Neural cell (in vitro differentiated cells): Measurements from ENCODE around the gene PCDH9. TPM values are rescaled to one million over a fixed set of nuclear protein-coding genes. Genes with fewer than 3 reads are reported as not detected.

Source experiments
- H2AFZ ChIP-seq: fragments of 200-600, 300-800 bp; sonication (generic), shearing (Covaris generic); 2 replicates; pipeline ENCODE4 v1.6.0; 2014; ENCODE audit warnings: low read depth, mild to moderate bottlenecking, antibody characterized with exemption, low read length, moderate library complexity
- H3F3A ChIP-seq: fragments of 200-600 bp; shearing (Covaris generic); 2 replicates; pipeline ENCODE4 v1.6.1; 2016; ENCODE audit warnings: mild to moderate bottlenecking, moderate library complexity, mixed read lengths, antibody characterized with exemption, low read length; ENCODE audit not compliant: insufficient read depth, poor library complexity, severe bottlenecking
- H3K27ac ChIP-seq: fragments of 200-600, 300-800 bp; sonication (generic), shearing (Covaris generic); 2 replicates; pipeline ENCODE4 v1.5.1; 2014; ENCODE audit warnings: mild to moderate bottlenecking, low read length, moderate library complexity
- H3K27me3 ChIP-seq: fragments of 300-800, 200-600 bp; sonication (generic), shearing (Covaris generic); 2 replicates; pipeline ENCODE4 v1.6.0; 2014; ENCODE audit warnings: mild to moderate bottlenecking, low read depth, low read length, moderate library complexity; ENCODE audit not compliant: insufficient read depth
- H3K36me3 ChIP-seq: fragments of 300-800, 200-600 bp; sonication (generic), shearing (Covaris generic); 2 replicates; pipeline ENCODE4 v1.5.1; 2014; ENCODE audit warnings: mild to moderate bottlenecking, antibody characterized with exemption, low read length, moderate library complexity; ENCODE audit not compliant: insufficient read depth
- H3K4me2 ChIP-seq: fragments of 300-800, 200-600 bp; sonication (generic), shearing (Covaris generic); 2 replicates; pipeline ENCODE4 v1.6.0; 2014; ENCODE audit warnings: mild to moderate bottlenecking, low read length
- H3K4me3 ChIP-seq: fragments of 300-800, 200-600 bp; sonication (generic), shearing (Covaris generic); 2 replicates; pipeline ENCODE4 v1.5.1; 2014; ENCODE audit warnings: mild to moderate bottlenecking, low read length, moderate library complexity
- H3K79me2 ChIP-seq: fragments of 200-600 bp; shearing (Covaris generic); replicated peaks from 2 replicates; pipeline ENCODE4 v1.6.0; 2014; ENCODE audit warnings: mild to moderate bottlenecking, low read length, moderate library complexity; ENCODE audit not compliant: insufficient read depth
- H3K9ac ChIP-seq: fragments of 300-800, 200-600 bp; sonication (generic), shearing (Covaris generic); 2 replicates; pipeline ENCODE4 v1.6.1; 2016; ENCODE audit warnings: mild to moderate bottlenecking, low read length, mixed read lengths
- H3K9me2 ChIP-seq: fragments of 200-600 bp; shearing (Covaris generic); 2 replicates; pipeline ENCODE4 v1.6.1; 2016; ENCODE audit warnings: mild to moderate bottlenecking, low read length, mixed read lengths; ENCODE audit not compliant: insufficient read depth
- H3K9me3 ChIP-seq: fragments of 200-600, 300-800 bp; sonication (generic), shearing (Covaris generic); 2 replicates; pipeline ENCODE4 v1.6.1; 2016; ENCODE audit warnings: mild to moderate bottlenecking, mixed run types, low read length, moderate library complexity, mixed read lengths
- H4K20me1 ChIP-seq: fragments of 200-600 bp; shearing (Covaris generic); 2 replicates; pipeline ENCODE4 v1.6.1; 2016; ENCODE audit warnings: mild to moderate bottlenecking, mixed run types; ENCODE audit not compliant: insufficient read depth
- CTCF ChIP-seq: fragments of 450-650 bp; IDR thresholded peaks from 2 replicates; pipeline ENCODE4 v1.5.1; 2014; ENCODE audit warnings: antibody characterized with exemption, mild to moderate bottlenecking, moderate library complexity; ENCODE audit not compliant: poor library complexity, severe bottlenecking
- EP300 ChIP-seq: fragments of 450-650 bp; conservative IDR thresholded peaks from 2 replicates; pipeline ENCODE4 v1.6.1; 2014; ENCODE audit warnings: antibody characterized with exemption, mild to moderate bottlenecking, moderate library complexity; ENCODE audit not compliant: poor library complexity, severe bottlenecking
- EZH2 ChIP-seq: fragments of 200-600, 300-800 bp; shearing (Covaris generic), sonication (generic); IDR thresholded peaks from 2 replicates; pipeline ENCODE4 v1.6.1; 2014; ENCODE audit warnings: antibody characterized with exemption, low read length, borderline replicate concordance, mild to moderate bottlenecking; ENCODE audit not compliant: insufficient read depth, poor library complexity, severe bottlenecking
- MXI1 ChIP-seq: fragments of 450-650 bp; conservative IDR thresholded peaks from 2 replicates; pipeline ENCODE4 v1.6.1; 2014; ENCODE audit warnings: antibody characterized with exemption, mild to moderate bottlenecking; ENCODE audit not compliant: poor library complexity, severe bottlenecking
- POLR2AphosphoS5 ChIP-seq: IDR thresholded peaks from 2 replicates; pipeline ENCODE4 v1.6.1; 2012
- RAD21 ChIP-seq: fragments of 450-650 bp; conservative IDR thresholded peaks from 2 replicates; pipeline ENCODE4 v1.6.1; 2014; ENCODE audit warnings: antibody characterized with exemption, mild to moderate bottlenecking, moderate library complexity
- REST ChIP-seq: IDR thresholded peaks from 2 replicates; pipeline ENCODE4 v1.6.1; 2012; ENCODE audit warnings: borderline replicate concordance
- SMC3 ChIP-seq: fragments of 450-650 bp; conservative IDR thresholded peaks from 2 replicates; pipeline ENCODE4 v1.6.1; 2014; ENCODE audit warnings: antibody characterized with exemption, mild to moderate bottlenecking, moderate library complexity; ENCODE audit not compliant: poor library complexity
- TAF1 ChIP-seq: IDR thresholded peaks from 2 replicates; pipeline ENCODE4 v1.6.1; 2012; ENCODE audit warnings: low read depth
- polyA plus RNA-seq: library from polyadenylated mRNA; depleted of rRNA; stranded (reverse); fragments of >200 nt; gene quantifications from 2 replicates; pipeline ENCODE4 v1.2.3, GENCODE V29; 2014

Gene PCDH9
- polyA plus RNA-seq, 1 donor from 2014 or later: 4.6 TPM

- no peak overlapping the region for H3K9ac ChIP-seq
- no peak overlapping the region for H2AFZ ChIP-seq
- no peak overlapping the region for H3K4me2 ChIP-seq
- no peaks in the 10 kb centered on the region for H3K9me3 ChIP-seq
- TF ChIP-seq SMC3 (no peak), EP300 (no peak), CTCF (no peak), POLR2AphosphoS5 (no peak), RAD21 (no peak), TAF1 (no peak), MXI1 (no peak), REST (no peak), EZH2 (no peak)
- H3K36me3 ChIP-seq: no peaks in the 10 kb centered on the region
- no peaks in the 10 kb centered on the region for H4K20me1 ChIP-seq
- H3F3A ChIP-seq: no peaks in the 10 kb centered on the region
- no peaks in the 10 kb centered on the region for H3K79me2 ChIP-seq
- no peaks in the 10 kb centered on the region for H3K27me3 ChIP-seq
- no peak overlapping the region for H3K4me3 ChIP-seq
- H3K9me2 ChIP-seq: no peaks in the 10 kb centered on the region
- no peak overlapping the region for H3K27ac ChIP-seq
Measured at GRCh38 chr13:66660468-66660813, 569.7 kb downstream of the PCDH9 start.

- Histone ChIP-seq H3K9me2 (no peaks in the 10 kb centered on the region), H3K27ac (no peak overlapping the region), H3K9ac (no peak overlapping the region), H3K27me3 (no peaks in the 10 kb centered on the region), H2AFZ (no peak overlapping the region), H3K9me3 (no peaks in the 10 kb centered on the region), H3F3A (no peaks in the 10 kb centered on the region), H3K4me2 (no peak overlapping the region), H3K36me3 (no peaks in the 10 kb centered on the region), H4K20me1 (no peaks in the 10 kb centered on the region), H3K4me3 (no peak overlapping the region), H3K79me2 (no peaks in the 10 kb centered on the region)
- no peak for TF ChIP-seq TAF1
- no peak for TF ChIP-seq RAD21
Measured at GRCh38 chr13:66659701-66660467, 570.3 kb downstream of the PCDH9 start.
